ENCODE measurements around the gene SMYD3. TPM values are rescaled to one million over a fixed set of nuclear protein-coding genes. Genes with fewer than 3 reads are reported as not detected.

SMYD3 gene
- total RNA-seq, 1 experiment from 2014 or later: 17.4 TPM

DNA sequence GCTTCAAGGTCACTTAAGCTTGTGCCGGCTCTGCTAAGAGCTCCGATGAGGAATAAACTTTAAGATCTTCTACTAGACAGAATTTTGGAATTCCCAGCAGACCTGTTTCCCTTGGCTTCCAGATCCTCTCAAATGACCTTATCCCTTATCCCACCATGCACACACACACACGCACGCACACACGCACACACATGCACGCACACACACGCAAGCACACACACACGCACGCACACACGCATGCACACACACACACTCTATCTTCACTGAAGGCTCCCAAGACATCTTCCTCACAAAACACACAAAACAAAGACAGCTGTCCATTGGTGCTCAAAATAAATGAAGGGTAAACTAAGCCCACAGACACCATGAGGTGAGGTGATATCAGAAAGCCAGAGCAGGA, 692.4 kb downstream of the SMYD3 start:
- POLR2A ChIA-PET: no interaction called here
- intact Hi-C loops (cut with micrococcal nuclease; ENCODE audit: unreplicated experiment): no loop called here

GRCh38 chr1:245812278-245812677, 694.8 kb downstream of the SMYD3 start:
- in situ Hi-C loops (cut with HindIII; ENCODE audit: low pct_unique_long_range_greater_than_20kb, low sequenced_read_pairs) (no loop called here), intact Hi-C loops (cut with micrococcal nuclease; ENCODE audit: unreplicated experiment) (no loop called here)
- no TSS peak for BruUV-seq (replicated peaks)
- Histone ChIP-seq H3K9me3 (ENCODE audit: control insufficient read depth, insufficient read depth, low read depth, low read length) (no peaks in the 10 kb centered on the region), H3K4me1 (ENCODE audit: control insufficient read depth, insufficient read depth, low read length) (no peaks in the 10 kb centered on the region), H3K4me3 (ENCODE audit: low read depth in 2 of 2, low read length in 2 of 2) (no peak overlapping the region), H3K27me3 (ENCODE audit: control insufficient read depth, insufficient read depth, low read length) (no peaks in the 10 kb centered on the region), H3K36me3 (ENCODE audit: control insufficient read depth, insufficient read depth, low read length) (no peaks in the 10 kb centered on the region), H3K27ac (ENCODE audit: low read length) (no peak overlapping the region)
- DNase-seq (ENCODE audit: low read depth, low spot score): no peak
- ChIA-PET POLR2A (no interaction called here), CTCF (no interaction called here)
- TF ChIP-seq POLR2AphosphoS5 (IDR thresholded peaks at IDR 0.05; ENCODE audit: low read depth, low read length) (no peak), CTCF (IDR thresholded peaks at IDR 0.05) (no peak), SIN3A (IDR thresholded peaks at IDR 0.05; ENCODE audit: borderline replicate concordance, insufficient read depth, low read depth, low read length) (no peak), TCF7L2 (IDR thresholded peaks at IDR 0.05; ENCODE audit: low read depth, low read length) (no peak), REST (IDR thresholded peaks at IDR 0.05; ENCODE audit: insufficient read depth in 1 of 2, low read depth in 2 of 2, low read length in 1 of 2) (no peak)
- ATAC-seq: no peak

More for the DNA sequence above, 692.4 kb downstream of the SMYD3 start:
- no peaks in the 10 kb centered on the region for H3K27me3 ChIP-seq (ENCODE audit: control insufficient read depth, insufficient read depth, low read length)
- H3K36me3 ChIP-seq (ENCODE audit: control insufficient read depth, insufficient read depth, low read length): no peaks in the 10 kb centered on the region
- H3K9me3 ChIP-seq (ENCODE audit: control insufficient read depth, insufficient read depth, low read depth, low read length): no peaks in the 10 kb centered on the region
- no peaks in the 10 kb centered on the region for H3K4me1 ChIP-seq (ENCODE audit: control insufficient read depth, insufficient read depth, low read length)
- no peak for TF ChIP-seq POLR2AphosphoS5 (IDR thresholded peaks at IDR 0.05; ENCODE audit: low read depth, low read length)
- no peak for TF ChIP-seq REST (IDR thresholded peaks at IDR 0.05; ENCODE audit: insufficient read depth in 1 of 2, low read depth in 2 of 2, low read length in 1 of 2)
- TF ChIP-seq SIN3A (IDR thresholded peaks at IDR 0.05; ENCODE audit: borderline replicate concordance, insufficient read depth, low read depth, low read length): no peak
- no peak for TF ChIP-seq CTCF (IDR thresholded peaks at IDR 0.05)
- no peak for TF ChIP-seq TCF7L2 (IDR thresholded peaks at IDR 0.05; ENCODE audit: low read depth, low read length)
- no peak overlapping the region for H3K4me3 ChIP-seq (ENCODE audit: low read depth in 2 of 2, low read length in 2 of 2)
- ATAC-seq: no peak
- no TSS peak for BruUV-seq (replicated peaks)
- no peak for DNase-seq (ENCODE audit: low read depth, low spot score)
- no peak overlapping the region for H3K27ac ChIP-seq (ENCODE audit: low read length)
- in situ Hi-C loops (cut with HindIII; ENCODE audit: low pct_unique_long_range_greater_than_20kb, low sequenced_read_pairs): no loop called here
- CTCF ChIA-PET: no interaction called here

All from Panc1 (cell line).